DLD1 (cell line): ENCODE data around the gene DOHH.
"Not testable (repeated sequence)": the region's sequence is repeated elsewhere in the genome, so short reads cannot be mapped to it uniquely, and the experiment has no call there.

ENCODE experiments used
- in situ Hi-C: cut with HindIII; loops from 2 replicates; pipeline ENCODE4 v1.10.0; 2017; ENCODE audit warnings: low sequenced_read_pairs

The DOHH gene

DNA sequence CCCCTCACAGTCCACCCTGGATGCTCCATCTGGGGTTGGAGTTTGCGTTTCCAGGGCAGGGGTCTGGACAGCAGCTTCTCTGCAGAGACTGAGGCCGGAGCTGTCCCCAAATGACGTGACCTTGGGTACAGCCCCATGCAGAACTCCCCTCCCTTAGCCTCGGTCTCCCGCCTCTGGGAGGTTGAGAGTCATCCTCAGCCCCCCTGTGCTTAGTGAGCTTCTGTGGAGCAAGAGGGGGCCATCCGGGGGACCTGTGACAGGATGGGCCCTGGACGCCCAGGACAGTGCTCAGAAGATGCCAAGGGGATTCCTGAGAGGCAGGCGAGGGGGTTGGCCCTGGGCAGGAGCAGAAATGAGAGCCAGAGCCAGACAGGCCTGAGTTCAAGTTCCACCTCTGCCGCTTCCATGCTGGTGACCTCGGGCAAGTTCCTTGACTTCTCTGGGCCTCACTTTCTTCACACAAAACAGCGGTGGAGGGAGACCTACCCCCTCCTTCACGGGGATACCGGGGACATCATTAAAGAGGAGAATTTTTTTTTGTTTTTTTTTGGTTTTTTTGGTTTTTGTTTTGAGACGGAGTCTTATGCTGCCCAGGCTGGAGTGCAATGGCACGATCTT lies 40.4 kb downstream of the DOHH start:
- in situ Hi-C loops, result no loop called here

- in situ Hi-C loops, result no loop called here
These were observed 41.2 kb downstream of the DOHH start for GRCh38 chr19:3459089-3459881.

GRCh38 chr19:3458229-3459088 lies 42.0 kb downstream of the DOHH start:
- in situ Hi-C loops, result no loop called here

- in situ Hi-C loops, result no loop called here
These were observed 42.8 kb downstream of the DOHH start for GRCh38 chr19:3457528-3458228.

DNA sequence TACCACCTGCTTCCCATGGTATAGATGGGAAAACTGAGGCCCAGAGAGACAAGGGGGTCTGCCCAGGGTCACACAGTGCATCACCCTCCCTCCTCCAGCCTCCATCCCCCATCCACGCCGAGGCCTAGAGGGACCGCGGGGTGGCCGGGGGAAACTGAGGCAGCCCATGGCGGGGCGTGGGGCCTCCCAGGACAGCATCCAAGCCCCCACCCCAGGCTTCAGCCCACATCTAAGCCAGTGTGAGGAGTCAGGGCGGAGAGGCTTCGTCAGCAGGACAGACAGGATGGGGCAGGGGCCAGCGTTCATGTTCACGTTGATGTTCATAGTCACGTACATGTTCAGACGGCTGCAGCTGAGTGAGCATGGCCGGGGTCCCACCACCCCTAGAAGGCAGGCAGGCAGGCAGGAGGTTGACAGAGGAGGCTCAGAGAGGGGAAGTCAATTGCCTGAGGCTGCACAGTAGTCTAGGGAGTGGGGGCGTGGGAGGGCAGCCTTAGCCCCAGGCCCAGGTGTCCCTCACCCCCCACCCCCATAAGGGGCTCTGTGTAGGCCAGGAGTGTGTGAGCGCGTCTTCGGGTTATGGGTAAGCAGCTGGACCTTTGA lies 43.4 kb downstream of the DOHH start:
- in situ Hi-C loops, result no loop called here

DNA sequence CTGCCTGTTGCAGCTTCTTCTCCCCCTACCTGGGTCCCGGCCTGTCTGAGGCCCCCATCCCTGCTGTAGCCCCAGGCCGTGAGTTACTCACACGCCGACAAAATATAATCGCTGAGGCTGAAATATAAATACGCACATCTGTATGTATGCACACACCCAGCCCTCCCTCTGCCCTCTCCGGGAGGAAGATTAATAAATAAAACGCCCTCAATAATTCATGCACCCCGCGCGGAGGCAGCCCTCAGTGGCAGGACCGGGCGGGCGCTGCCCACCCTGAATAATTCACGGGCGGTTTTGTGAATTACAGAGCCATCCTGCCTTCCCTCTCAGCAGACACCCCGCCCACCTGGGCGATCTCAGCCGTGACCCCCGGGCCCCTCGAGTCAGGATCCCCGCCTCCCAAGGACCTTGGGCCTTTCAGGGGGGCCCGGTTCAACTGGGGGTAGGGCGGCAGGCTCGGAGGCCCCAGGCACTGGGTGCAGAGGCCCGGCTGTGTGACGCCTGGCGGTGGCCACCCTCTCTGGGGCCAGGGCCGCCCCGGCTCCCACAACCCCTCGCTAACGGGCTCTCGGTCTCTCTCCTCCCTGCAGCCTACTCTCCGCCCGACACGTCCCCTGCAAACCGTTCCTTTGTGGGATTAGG lies 44.4 kb downstream of the DOHH start:
- in situ Hi-C loops, result no loop called here

GRCh38 chr19:3455393-3455955 lies 45.0 kb downstream of the DOHH start:
- in situ Hi-C loops, result no loop called here

GRCh38 chr19:3454656-3455392 lies 45.6 kb downstream of the DOHH start:
- in situ Hi-C loops, result no loop called here

DNA sequence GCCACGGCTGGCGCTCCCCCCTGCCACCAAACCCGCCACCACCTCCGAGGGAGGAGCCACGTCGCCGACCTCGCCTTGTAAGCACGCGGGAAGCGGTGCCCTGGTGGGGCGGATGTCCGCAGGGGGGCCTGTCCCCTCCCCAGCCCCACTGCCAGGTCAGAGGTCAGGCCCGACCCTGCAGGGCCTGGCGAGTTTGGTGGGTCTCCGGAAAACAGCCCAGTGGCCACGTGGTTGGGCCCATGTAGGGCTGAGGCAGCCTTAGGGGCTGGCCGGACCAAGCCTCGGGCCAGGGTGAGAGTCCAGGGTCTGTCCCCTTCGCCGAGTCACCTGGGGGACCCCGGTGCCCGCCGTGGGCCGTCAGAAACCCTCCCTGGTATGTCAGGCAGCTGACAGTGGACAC lies 46.6 kb downstream of the DOHH start:
- in situ Hi-C loops, result no loop called here

DNA sequence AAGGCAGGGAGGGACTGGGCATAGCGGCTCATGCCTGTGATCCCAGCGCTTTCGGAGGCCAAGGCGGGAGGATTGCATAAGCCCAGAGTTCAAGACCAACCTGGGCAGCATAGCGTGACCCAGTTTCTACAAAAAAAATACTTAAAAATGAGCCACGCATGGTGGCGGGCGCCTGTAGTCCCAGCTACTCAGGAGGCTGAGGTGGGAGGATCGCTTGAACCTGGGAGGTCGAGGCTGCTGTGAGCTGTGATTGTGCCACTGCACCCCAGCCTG lies 47.6 kb downstream of the DOHH start:
- in situ Hi-C loops, result not testable (repeated sequence)

DNA sequence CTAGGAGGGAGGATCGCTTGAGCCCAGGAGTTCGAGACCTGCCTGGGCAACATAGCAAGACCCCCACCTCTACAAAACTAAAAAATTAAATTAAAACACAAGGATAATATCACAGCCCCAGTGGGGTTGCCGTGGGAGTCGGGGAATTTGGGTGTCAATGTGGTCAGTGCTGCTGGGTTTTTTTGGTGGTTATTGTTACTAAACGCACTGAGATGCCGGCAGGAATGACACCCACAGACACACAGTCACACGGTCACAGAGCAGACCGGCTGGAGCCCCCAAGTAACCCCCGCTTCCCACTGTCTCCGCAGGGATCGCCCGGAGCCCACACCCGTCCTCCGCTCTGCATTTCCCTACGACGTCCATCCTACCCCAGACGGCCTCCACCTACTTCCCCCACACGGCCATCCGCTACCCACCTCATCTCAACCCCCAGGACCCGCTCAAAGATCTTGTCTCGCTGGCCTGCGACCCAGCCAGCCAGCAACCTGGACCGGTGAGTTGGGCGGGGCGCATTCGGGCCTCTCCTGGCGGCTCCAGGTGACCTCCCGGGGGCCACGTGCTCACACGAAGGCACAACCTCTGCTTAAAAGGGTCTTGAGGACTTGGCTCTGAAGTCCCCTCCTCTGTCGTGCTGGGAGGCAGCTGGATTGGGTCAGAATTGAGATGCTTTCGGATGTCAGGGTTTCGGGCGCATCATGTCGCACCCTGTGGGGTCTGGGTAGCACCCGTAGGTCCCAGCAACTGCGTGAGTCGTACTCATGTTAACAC lies 48.1 kb downstream of the DOHH start:
- in situ Hi-C loops, result no loop called here

- in situ Hi-C loops, result no loop called here
These were observed 49.0 kb downstream of the DOHH start for GRCh38 chr19:3451451-3451866.

- in situ Hi-C loops, result no loop called here
These were observed 49.6 kb downstream of the DOHH start for GRCh38 chr19:3450796-3451411.

- in situ Hi-C loops, result no loop called here
These were observed 51.7 kb downstream of the DOHH start for GRCh38 chr19:3448616-3449334.

DNA sequence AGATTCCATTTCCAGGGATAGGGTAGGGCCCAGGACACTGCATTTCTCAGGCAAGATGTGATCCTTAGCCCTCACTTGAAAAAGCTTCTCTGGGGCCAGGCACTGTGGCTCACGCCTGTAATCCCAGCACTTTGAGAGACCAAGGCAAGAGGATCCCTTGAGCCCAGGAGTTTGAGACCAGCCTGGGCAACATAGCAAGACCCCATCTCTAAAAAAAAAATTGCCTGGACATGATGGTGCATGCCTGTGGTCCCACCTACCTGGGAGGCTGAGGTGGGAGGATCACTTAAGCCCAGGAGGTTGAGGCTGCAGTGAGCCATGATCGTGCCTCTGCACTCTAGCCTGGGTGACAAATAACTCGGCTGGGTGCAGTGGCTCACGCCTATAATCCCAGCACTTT lies 53.8 kb downstream of the DOHH start:
- in situ Hi-C loops, result not testable (repeated sequence)

- in situ Hi-C loops, result no loop called here
These were observed 55.7 kb downstream of the DOHH start for GRCh38 chr19:3444695-3445234.
